Esophagus squamous epithelium (tissue), 5 donors: ENCODE results near the gene ASIP. TPM values are rescaled to one million over a fixed set of nuclear protein-coding genes. Genes with fewer than 3 reads are reported as not detected.
"Not testable (repeated sequence)": the region's sequence is repeated elsewhere in the genome, so short reads cannot be mapped to it uniquely, and the experiment has no call there.

Experiments
- DNase-seq: peaks from one replicate; lab custom pipeline; 2025; lab: John Stamatoyannopoulos, UW
- H3K27ac ChIP-seq, 4 donors: fragments of 200-600 bp; sonication (generic); one replicate each; pipeline ENCODE4 v1.5.1; 2016 to 2019; ENCODE audit warnings: mild to moderate bottlenecking in 1 of 4
- H3K27me3 ChIP-seq, 4 donors: fragments of 200-600 bp; sonication (generic); 1 replicate in 3 of 4; 2 replicates in 1 of 4; pipeline versions ENCODE4 v1.5.1 to v1.6.0; 2017 to 2021; ENCODE audit warnings: antibody characterized with exemption in 1 of 4
- H3K36me3 ChIP-seq, 3 donors: fragments of 200-600 bp; sonication (generic); one replicate each; pipeline ENCODE4 v1.5.1; 2016 to 2019
- H3K4me1 ChIP-seq, 3 donors: fragments of 200-600 bp; sonication (generic); one replicate each; pipeline ENCODE4 v1.5.1; 2017 to 2019
- H3K4me3 ChIP-seq, 4 donors: fragments of 200-600 bp; sonication (generic); 1 replicate in 3 of 4; 2 replicates in 1 of 4; pipeline ENCODE4 v1.5.1; 2016 to 2019; ENCODE audit warnings: mild to moderate bottlenecking in 2 of 4, moderate library complexity in 1 of 4
- H3K9me3 ChIP-seq, 3 donors: fragments of 200-600 bp; sonication (generic); one replicate each; pipeline ENCODE4 v1.5.1; 2016 to 2019
- CTCF ChIP-seq, 6 experiments: fragments of 450-650 bp in 4 of 6; fragments of 200-600 bp in 2 of 6; sonication (generic) in 2 of 6; IDR thresholded peaks; one replicate each; pipeline ENCODE4 v1.5.1; 2016 to 2019; ENCODE audit warnings: antibody characterized with exemption in 6 of 6, mild to moderate bottlenecking in 4 of 6, moderate library complexity in 4 of 6
- POLR2A ChIP-seq, 4 donors: fragments of 450-650 bp; IDR thresholded peaks; one replicate each; pipeline ENCODE4 v1.6.1; 2017; ENCODE audit warnings: antibody characterized with exemption in 4 of 4, mild to moderate bottlenecking in 4 of 4, moderate library complexity in 3 of 4
- WGBS, 2 donors: methylation state at CpG; one replicate each; pipeline ENCODE4 v1.1.5; 2018; 5-methylcytosine and 5-hydroxymethylcytosine counted together
- intact Hi-C: fragments of 100-400 bp; cut with DNase I; formaldehyde crosslinking; loops from one replicate; pipeline ENCODE4 v1.15.0; 2022
- total RNA-seq, 4 donors: library from RNA; depleted of rRNA; stranded (reverse); fragments of >200 nt; gene quantifications; one replicate each; pipeline ENCODE4 v1.1.0, GENCODE V29; 2016
- donor health status: DM: yes; HTN: yes; CAD: no.

ASIP gene
- total RNA-seq, 4 donors from 2014 or later = not detected

DNA sequence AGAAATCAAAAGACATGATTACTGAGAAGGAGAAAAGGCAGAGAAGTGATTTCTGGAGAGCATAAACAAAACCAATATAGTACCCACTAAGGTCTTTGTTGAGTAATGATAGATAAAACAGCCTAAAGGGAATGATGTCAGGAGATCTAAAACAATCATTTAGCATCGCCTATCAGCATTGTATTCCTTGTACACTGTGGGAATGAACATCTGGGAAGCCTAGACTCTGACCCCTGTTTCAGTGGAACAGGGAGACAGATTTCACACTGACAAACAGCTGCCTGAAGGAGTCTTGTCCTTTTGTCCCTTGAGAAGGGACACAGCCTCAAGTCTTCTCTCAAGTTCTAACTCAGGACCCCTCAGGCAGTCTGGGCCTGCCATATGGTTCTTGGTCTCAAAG, 1.7 kb downstream of the ASIP start:
- Histone ChIP-seq H3K27ac (no peak overlapping the region), H3K27me3 (peaks cover 0 to 7% (median 0%) of the 10 kb centered on the region in 4 donors), H3K4me1 (no peaks in the 10 kb centered on the region), H3K9me3 (no peaks in the 10 kb centered on the region), H3K36me3 (no peaks in the 10 kb centered on the region), H3K4me3 (no peak overlapping the region)
- intact Hi-C loops = no loop called here
- no peak for TF ChIP-seq POLR2A (IDR thresholded peaks at IDR 0.05)
- DNase-seq = no peak
- WGBS, 2 donors = 60 to 79% methylated on average over 1 of the region's 1 CpG

DNA sequence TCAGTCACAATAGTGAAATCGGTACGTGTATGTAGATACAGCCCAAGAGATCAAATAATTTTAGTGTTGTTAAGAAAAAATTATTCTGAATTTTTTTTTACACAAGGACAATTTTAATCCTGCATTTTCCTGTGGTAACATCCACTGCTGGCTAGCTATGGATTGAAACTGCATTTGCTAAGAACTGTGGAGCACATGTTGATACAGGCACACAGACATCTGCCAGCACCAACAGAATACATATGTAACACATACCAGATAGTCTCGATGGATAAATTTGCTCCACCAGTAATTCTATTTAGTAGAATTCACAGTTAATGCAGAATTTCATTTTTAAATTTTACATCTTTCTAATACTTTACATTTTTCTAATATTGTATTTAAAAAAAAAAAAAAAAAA, 2.2 kb downstream of the ASIP start:
- intact Hi-C loops = no loop called here
- 66 to 74% methylated on average over 3 of the region's 3 CpGs for WGBS, 2 donors
- Histone ChIP-seq H3K36me3 (no peaks in the 10 kb centered on the region), H3K4me3 (no peak overlapping the region), H3K4me1 (no peaks in the 10 kb centered on the region), H3K27me3 (peaks cover 0 to 7% (median 0%) of the 10 kb centered on the region in 4 donors), H3K27ac (no peak overlapping the region), H3K9me3 (no peaks in the 10 kb centered on the region)
- DNase-seq = no peak
- TF ChIP-seq CTCF (IDR thresholded peaks at IDR 0.05) (no peak), POLR2A (IDR thresholded peaks at IDR 0.05) (no peak)

GRCh38 chr20:34246126-34246626, 5.0 kb downstream of the ASIP start:
- Histone ChIP-seq H3K9me3 (no peaks in the 10 kb centered on the region), H3K4me1 (no peaks in the 10 kb centered on the region), H3K27ac (no peak overlapping the region), H3K36me3 (no peaks in the 10 kb centered on the region), H3K27me3 (no peaks in the 10 kb centered on the region), H3K4me3 (no peak overlapping the region)
- 84 to 96% methylated on average over 2 of the region's 2 CpGs for WGBS, 2 donors
- TF ChIP-seq POLR2A (IDR thresholded peaks at IDR 0.05) (no peak), CTCF (IDR thresholded peaks at IDR 0.05) (no peak)
- DNase-seq = no peak
- intact Hi-C loops = no loop called here

DNA sequence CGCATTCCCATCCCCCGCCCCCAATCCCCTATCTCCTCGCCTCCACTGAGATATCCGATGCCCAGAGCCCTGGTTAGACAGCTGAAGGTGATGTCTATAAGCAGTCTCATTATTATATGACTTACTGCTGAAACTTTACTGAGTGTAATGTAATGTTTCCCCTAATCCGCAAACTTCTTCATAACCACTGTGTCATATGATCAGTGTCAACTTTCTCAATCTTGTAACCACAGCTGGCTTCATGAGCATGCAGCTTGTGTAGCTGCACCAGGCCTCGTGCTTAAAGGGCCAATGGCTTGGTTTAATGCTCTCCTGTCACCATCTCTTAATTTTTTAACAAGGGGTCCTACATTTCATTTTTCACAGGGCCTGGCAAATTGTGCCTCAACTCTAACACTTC, 8.1 kb downstream of the ASIP start:
- intact Hi-C loops = no loop called here
- Histone ChIP-seq H3K36me3 (no peaks in the 10 kb centered on the region), H3K27ac (no peak overlapping the region), H3K27me3 (no peaks in the 10 kb centered on the region), H3K4me3 (no peak overlapping the region), H3K4me1 (no peaks in the 10 kb centered on the region), H3K9me3 (no peaks in the 10 kb centered on the region)
- no peak for TF ChIP-seq POLR2A (IDR thresholded peaks at IDR 0.05)
- TF ChIP-seq CTCF (IDR thresholded peaks at IDR 0.05) = no peak
- 69 to 77% methylated on average over 5 to 6 of the region's 6 CpGs for WGBS, 2 donors
- DNase-seq = no peak

- H3K4me1 ChIP-seq = no peaks in the 10 kb centered on the region
- no peaks in the 10 kb centered on the region for H3K36me3 ChIP-seq
- no peak for DNase-seq
- intact Hi-C loops = no loop called here
- no peak overlapping the region for H3K4me3 ChIP-seq
- H3K9me3 ChIP-seq = no peaks in the 10 kb centered on the region
- no peak overlapping the region for H3K27ac ChIP-seq
- no peaks in the 10 kb centered on the region for H3K27me3 ChIP-seq
- no peak for TF ChIP-seq CTCF (IDR thresholded peaks at IDR 0.05)
- no peak for TF ChIP-seq POLR2A (IDR thresholded peaks at IDR 0.05)
Measured at GRCh38 chr20:34250005-34250404, 8.8 kb downstream of the ASIP start.

- DNase-seq = no peak
- H3K4me3 ChIP-seq = no peak overlapping the region
- TF ChIP-seq POLR2A (IDR thresholded peaks at IDR 0.05) (no peak), CTCF (IDR thresholded peaks at IDR 0.05) (no peak)
Measured at GRCh38 chr20:34251619-34252018, 10.4 kb downstream of the ASIP start.

DNA sequence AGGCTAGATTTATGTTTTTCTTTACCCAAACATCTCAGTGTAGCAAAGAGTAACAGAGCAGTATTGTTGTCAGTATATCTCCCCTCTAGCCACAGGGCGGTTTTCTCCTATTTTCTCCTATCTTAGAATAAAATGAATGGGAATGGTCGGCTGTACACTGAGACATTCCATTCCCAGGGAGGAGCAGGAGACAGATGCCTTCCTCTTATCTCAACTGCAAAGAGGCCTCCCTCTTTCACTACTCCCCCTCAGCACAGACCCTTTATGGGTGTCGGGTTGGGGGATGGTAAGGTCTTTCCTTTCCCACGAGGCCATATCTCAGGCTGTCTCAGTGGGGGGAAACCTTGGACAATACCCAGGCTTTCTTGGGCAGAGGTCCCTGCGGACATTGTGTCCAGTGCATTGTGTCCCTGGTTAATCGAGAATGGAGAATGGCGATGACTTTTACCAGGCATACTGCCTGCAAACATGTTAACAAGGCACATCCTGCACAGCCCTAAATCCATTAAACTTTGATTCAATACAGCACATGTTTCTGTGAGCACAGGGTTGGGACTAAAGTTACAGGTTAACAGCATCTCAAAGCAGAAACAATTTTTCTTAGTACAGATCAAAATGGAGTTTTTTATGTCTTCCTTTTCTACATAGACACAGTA, 11.3 kb downstream of the ASIP start:
- H3K4me3 ChIP-seq, DNase-seq, H3K9me3 ChIP-seq, H3K4me1 ChIP-seq, H3K27ac ChIP-seq, intact Hi-C loops, H3K36me3 ChIP-seq, H3K27me3 ChIP-seq: not testable (repeated sequence)
- WGBS, 2 donors = 67 to 84% methylated on average over 7 of the region's 7 CpGs

More at GRCh38 chr20:34251619-34252018, 10.4 kb downstream of the ASIP start:
- intact Hi-C loops = no loop called here
- Histone ChIP-seq H3K36me3 (no peaks in the 10 kb centered on the region), H3K4me1 (no peaks in the 10 kb centered on the region), H3K27ac (no peak overlapping the region), H3K9me3 (no peaks in the 10 kb centered on the region), H3K27me3 (no peaks in the 10 kb centered on the region)
- WGBS, 2 donors = 83 to 96% methylated on average over 2 of the region's 2 CpGs
